Measurements from ENCODE around the gene HIF3A.

DNA sequence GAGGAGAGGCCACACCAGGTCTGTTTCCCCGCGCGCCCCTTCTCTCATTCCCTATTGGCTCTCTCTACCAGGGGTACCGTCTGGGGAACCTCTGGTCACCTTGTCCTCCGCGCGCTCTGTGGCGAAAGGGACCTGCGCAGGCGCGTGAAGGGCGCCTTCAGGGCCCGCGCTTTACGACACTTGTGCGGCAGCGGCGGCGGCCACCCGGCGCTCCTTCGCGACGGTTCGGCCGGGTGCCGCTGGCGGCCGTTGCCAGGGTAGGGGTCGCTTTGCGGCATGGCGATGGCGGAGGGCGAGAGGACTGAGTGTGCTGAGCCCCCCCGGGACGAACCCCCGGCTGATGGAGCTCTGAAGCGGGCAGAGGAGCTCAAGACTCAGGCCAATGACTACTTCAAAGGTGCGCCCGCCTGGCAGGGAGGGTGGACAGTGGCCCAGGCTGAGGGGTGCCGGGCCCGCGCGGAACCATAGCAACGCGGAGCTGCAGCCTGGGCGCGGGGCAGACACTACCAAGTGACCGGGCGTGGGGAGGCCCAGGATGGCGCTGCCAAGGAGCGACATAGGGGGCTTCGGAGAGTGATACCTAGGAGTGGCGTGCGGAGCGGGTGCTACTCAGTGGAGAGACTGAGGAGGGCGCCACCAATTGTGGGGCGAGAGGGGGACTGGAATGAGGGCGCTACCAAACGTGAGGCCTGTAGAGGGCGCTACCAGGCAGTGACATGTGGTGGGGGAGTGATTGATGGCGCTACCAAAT lies 50.2 kb downstream of the HIF3A start, which contains the start of gene PPP5C:
- TF ChIP-seq JUN (IDR thresholded peaks at IDR 0.05; ENCODE audit: borderline replicate concordance, insufficient read depth, insufficient read length, low read depth) (no peak), POLR2A (IDR thresholded peaks at IDR 0.05; ENCODE audit: low read depth, low read length) (peak; percentile 68), EZH2 (IDR thresholded peaks at IDR 0.05; ENCODE audit: borderline replicate concordance, low read depth, low read length, severe bottlenecking) (no peak)
- TF ChIP-seq, protein P1, sequence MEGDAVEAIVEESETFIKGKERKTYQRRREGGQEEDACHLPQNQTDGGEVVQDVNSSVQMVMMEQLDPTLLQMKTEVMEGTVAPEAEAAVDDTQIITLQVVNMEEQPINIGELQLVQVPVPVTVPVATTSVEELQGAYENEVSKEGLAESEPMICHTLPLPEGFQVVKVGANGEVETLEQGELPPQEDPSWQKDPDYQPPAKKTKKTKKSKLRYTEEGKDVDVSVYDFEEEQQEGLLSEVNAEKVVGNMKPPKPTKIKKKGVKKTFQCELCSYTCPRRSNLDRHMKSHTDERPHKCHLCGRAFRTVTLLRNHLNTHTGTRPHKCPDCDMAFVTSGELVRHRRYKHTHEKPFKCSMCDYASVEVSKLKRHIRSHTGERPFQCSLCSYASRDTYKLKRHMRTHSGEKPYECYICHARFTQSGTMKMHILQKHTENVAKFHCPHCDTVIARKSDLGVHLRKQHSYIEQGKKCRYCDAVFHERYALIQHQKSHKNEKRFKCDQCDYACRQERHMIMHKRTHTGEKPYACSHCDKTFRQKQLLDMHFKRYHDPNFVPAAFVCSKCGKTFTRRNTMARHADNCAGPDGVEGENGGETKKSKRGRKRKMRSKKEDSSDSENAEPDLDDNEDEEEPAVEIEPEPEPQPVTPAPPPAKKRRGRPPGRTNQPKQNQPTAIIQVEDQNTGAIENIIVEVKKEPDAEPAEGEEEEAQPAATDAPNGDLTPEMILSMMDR (IDR thresholded peaks at IDR 0.05; ENCODE audit: extremely low read depth in 1 of 2, insufficient read depth in 1 of 2, low read depth in 1 of 2, low read length in 2 of 2), result peak; percentile 97 to 98
- TF ChIP-seq, protein P2, sequence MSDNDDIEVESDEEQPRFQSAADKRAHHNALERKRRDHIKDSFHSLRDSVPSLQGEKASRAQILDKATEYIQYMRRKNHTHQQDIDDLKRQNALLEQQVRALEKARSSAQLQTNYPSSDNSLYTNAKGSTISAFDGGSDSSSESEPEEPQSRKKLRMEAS (IDR thresholded peaks at IDR 0.05; ENCODE audit: insufficient read depth, insufficient read length), result peak; percentile 15
